Uterus (tissue), 4 donors: ENCODE data around the gene GLIPR1. TPM values are rescaled to one million over a fixed set of nuclear protein-coding genes. Genes with fewer than 3 reads are reported as not detected.
"Not testable (repeated sequence)": the region's sequence is repeated elsewhere in the genome, so short reads cannot be mapped to it uniquely, and the experiment has no call there.

ENCODE experiments used
- DNase-seq, 2 donors: peaks; one replicate each; pipeline ENCODE4 v3.0.0-alpha.2; 2019 to 2020
- H3K27ac ChIP-seq, 2 donors: fragments of 200-600 bp; sonication (generic); 1 replicate in 1 of 2; 2 replicates in 1 of 2; pipeline ENCODE4 v1.5.1; 2016 to 2018
- H3K27me3 ChIP-seq, 2 donors: fragments of 200-600 bp; sonication (generic); one replicate each; pipeline ENCODE4 v1.5.1; 2018 to 2019; ENCODE audit warnings: control low read depth in 1 of 2
- H3K36me3 ChIP-seq, 2 donors: fragments of 200-600 bp; sonication (generic); one replicate each; pipeline ENCODE4 v1.5.1; 2019; ENCODE audit warnings: control low read depth in 1 of 2
- H3K4me1 ChIP-seq, 2 donors: fragments of 200-600 bp; sonication (generic); one replicate each; pipeline ENCODE4 v1.5.1; 2018 to 2019; ENCODE audit warnings: control low read depth in 1 of 2
- H3K4me3 ChIP-seq, 2 donors: fragments of 200-600 bp; sonication (generic); 1 replicate in 1 of 2; 2 replicates in 1 of 2; pipeline ENCODE4 v1.5.1; 2018 to 2019; ENCODE audit warnings: mild to moderate bottlenecking in 1 of 2
- H3K9me3 ChIP-seq, 2 donors: fragments of 200-600 bp; sonication (generic); one replicate each; pipeline ENCODE4 v1.5.1; 2019; ENCODE audit warnings: control low read depth in 1 of 2
- POLR2A ChIP-seq, 2 donors: fragments of 450-650 bp; IDR thresholded peaks; one replicate each; pipeline ENCODE4 v1.6.1; 2016; ENCODE audit warnings: antibody characterized with exemption in 2 of 2, mild to moderate bottlenecking in 1 of 2, moderate library complexity in 1 of 2
- intact Hi-C: fragments of 100-400 bp; cut with DNase I; formaldehyde crosslinking; loops from one replicate; pipeline ENCODE4 v1.15.1; 2023; ENCODE audit warnings: low total_unique reads
- total RNA-seq, 4 donors: library from RNA; depleted of rRNA in 3 of 4; stranded (reverse); fragments of >200 nt in 3 of 4; gene quantifications; one replicate each; pipeline versions ENCODE4 v1.1.0 to v1.2.4, GENCODE V29; 2014 to 2023
- TF ChIP-seq, protein P1 (sequence below), 4 experiments: fragments of 200-600 bp in 2 of 4; fragments of 450-650 bp in 2 of 4; sonication (generic) in 2 of 4; IDR thresholded peaks; one replicate each; pipeline ENCODE4 v1.5.1; 2016 to 2019; ENCODE audit warnings: antibody characterized with exemption in 4 of 4, mild to moderate bottlenecking in 2 of 4, moderate library complexity in 1 of 4
- donor health status: DM: yes; HTN: yes; CAD: no.

Gene GLIPR1
- total RNA-seq, 4 donors from 2014 or later: 43.8 to 74.3 (median 49.6) TPM

DNA sequence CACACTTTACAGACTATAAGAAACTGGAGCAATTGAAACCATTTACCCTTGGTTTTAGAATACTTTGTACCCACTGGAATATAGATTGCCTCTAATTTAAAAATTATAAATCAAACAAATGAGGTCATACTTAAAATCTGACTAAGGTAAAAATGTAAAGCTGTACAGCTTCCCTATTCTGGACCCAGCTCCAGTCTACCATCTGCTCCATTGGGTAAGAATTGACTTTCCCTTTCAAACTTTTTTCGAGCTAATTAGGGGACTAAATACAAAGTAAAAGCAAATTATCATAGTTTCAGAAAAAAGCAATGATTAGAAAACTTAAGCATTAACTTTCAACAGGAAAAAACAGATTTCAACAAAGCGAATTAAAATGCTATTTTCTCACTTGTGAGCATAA is 26.5 kb downstream of the GLIPR1 start:
- Histone ChIP-seq H3K27me3 (no peaks in the 10 kb centered on the region), H3K4me3 (no peak overlapping the region), H3K27ac (no peak overlapping the region), H3K4me1 (peaks cover 0 to 6% of the 10 kb centered on the region in 2 donors), H3K36me3 (no peaks in the 10 kb centered on the region), H3K9me3 (no peaks in the 10 kb centered on the region)
- DNase-seq: no peak
- no peak for TF ChIP-seq POLR2A (IDR thresholded peaks at IDR 0.05)
- TF ChIP-seq, protein P1, sequence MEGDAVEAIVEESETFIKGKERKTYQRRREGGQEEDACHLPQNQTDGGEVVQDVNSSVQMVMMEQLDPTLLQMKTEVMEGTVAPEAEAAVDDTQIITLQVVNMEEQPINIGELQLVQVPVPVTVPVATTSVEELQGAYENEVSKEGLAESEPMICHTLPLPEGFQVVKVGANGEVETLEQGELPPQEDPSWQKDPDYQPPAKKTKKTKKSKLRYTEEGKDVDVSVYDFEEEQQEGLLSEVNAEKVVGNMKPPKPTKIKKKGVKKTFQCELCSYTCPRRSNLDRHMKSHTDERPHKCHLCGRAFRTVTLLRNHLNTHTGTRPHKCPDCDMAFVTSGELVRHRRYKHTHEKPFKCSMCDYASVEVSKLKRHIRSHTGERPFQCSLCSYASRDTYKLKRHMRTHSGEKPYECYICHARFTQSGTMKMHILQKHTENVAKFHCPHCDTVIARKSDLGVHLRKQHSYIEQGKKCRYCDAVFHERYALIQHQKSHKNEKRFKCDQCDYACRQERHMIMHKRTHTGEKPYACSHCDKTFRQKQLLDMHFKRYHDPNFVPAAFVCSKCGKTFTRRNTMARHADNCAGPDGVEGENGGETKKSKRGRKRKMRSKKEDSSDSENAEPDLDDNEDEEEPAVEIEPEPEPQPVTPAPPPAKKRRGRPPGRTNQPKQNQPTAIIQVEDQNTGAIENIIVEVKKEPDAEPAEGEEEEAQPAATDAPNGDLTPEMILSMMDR (IDR thresholded peaks at IDR 0.05): no peak
- intact Hi-C loops: no loop called here

DNA sequence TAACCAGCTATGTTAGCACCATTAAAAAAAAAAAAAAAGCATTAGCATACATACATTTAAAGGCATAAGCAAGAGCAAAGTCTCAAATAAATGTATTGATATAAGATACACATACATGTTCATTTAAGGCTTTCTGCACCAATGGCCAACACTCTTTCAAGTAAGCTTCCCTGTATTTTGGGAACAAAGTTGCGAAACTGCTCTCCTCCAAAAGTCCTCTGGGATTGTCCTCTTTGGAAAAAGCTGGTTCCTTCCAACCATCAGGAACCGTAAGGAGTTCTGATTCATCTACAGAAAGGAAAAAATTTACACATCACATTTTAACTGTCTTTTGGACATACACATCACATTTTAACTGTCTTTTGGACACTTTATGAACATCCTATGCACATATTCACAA is 27.6 kb downstream of the GLIPR1 start:
- Histone ChIP-seq H3K9me3 (no peaks in the 10 kb centered on the region), H3K27me3 (no peaks in the 10 kb centered on the region), H3K4me3 (no peak overlapping the region), H3K36me3 (no peaks in the 10 kb centered on the region), H3K4me1 (peaks cover 0 to 6% of the 10 kb centered on the region in 2 donors), H3K27ac (no peak overlapping the region)
- TF ChIP-seq, protein P1 (IDR thresholded peaks at IDR 0.05): no peak
- no peak for TF ChIP-seq POLR2A (IDR thresholded peaks at IDR 0.05)
- no peak for DNase-seq
- intact Hi-C loops: no loop called here

DNA sequence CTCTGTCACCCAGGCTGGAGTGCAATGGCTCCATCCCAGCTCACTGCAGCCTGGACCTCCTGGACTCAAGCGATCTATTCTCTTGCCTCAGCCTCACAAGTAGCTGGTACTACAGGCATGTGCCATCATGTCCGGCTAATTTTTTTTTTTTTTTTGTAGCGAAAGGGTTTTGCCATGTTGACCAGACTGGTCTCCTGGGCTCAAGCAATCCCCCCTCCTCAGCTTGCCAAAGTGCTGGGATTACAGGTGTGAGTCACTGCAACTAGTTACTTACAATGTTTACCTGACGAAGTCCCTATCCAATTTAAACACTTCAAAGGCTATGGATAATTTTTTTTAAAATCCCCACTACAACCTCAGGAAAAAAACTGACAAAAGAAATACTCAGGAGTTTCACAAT is 29.1 kb downstream of the GLIPR1 start:
- no peak overlapping the region for H3K4me3 ChIP-seq
- H3K4me1 ChIP-seq: peaks cover 0 to 6% of the 10 kb centered on the region in 2 donors
- no peaks in the 10 kb centered on the region for H3K36me3 ChIP-seq
- H3K9me3 ChIP-seq: no peaks in the 10 kb centered on the region
- DNase-seq: no peak
- H3K27me3 ChIP-seq: no peaks in the 10 kb centered on the region
- no peak overlapping the region for H3K27ac ChIP-seq
- TF ChIP-seq, protein P1 (IDR thresholded peaks at IDR 0.05): no peak
- no peak for TF ChIP-seq POLR2A (IDR thresholded peaks at IDR 0.05)
- intact Hi-C loops: no loop called here

DNA sequence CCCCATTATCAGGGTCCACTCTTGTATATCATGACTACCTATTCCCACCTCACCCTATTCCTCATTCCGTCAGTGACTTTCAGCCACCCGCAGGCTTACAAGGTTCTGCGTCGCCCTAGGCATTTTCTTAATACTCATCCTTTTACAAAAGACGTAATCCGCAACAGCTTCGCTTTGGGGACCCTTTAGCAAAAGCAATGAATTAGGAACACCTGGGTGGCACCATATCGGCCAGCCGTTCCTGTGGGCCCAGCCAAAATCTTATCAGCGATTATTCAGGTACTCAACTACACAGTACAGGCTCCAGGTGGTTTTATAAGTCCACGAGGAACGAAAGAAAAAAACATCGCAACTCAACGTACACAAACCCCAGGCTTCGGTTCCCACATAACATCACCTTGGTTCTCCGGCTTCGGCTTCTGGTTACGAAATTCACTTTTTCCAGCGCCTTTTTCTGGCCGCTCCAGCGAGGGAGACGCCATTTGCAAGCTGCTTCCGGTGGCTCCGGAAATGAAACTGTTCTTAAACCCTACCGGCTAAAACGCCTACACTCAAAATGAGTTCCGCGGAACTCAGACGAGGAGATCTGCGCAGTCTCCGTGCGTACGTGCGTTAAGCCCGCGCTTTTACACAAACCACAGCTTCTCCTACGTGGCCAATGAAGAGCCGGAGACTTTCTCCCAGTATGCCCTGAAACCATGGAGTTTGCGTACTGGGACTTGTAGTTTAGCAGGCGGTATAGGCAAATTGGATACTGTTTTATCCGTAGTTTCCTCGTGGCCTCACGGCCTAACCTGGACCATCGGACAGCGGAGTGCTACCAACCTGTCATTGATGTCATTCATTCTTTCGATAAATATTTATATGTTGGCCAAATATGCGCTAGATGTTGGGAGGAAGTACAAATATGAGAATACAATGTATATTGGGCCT is 30.8 kb downstream of the GLIPR1 start, which contains the start of gene KRR1:
TSS of gene KRR1 (minus strand) at position 494 of the 933 bp plus-strand sequence. CDS start at position 482, 12 bp downstream.
- intact Hi-C loops: no loop called here
- DNase-seq: peak; percentile 91 to 94

DNA sequence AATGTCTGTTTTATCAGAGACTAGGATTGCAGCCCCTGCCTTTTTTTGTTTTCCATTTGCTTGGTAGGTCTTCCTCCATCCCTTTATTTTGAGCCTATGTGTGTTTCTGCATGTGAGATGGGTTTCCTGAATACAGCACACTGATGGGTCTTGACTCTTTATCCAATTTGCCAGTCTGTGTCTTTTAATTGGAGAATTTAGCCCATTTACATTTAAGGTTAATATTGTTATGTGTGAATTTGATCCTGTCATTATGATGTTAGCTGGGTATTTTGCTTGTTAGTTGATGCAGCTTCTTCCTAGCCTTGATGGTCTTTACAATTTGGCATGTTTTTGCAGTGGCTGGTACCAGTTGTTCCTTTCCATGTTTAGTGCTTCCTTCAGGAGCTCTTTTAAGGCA is 40.7 kb downstream of the GLIPR1 start:
- intact Hi-C loops, H3K36me3 ChIP-seq, DNase-seq, H3K4me3 ChIP-seq, H3K4me1 ChIP-seq, H3K9me3 ChIP-seq, H3K27me3 ChIP-seq, H3K27ac ChIP-seq: not testable (repeated sequence)

More for the DNA sequence above, 30.8 kb downstream of the GLIPR1 start, which contains the start of gene KRR1:
- peak within 1 kb of the TSS; percentile 77 to 82 for H3K27ac ChIP-seq
- H3K4me3 ChIP-seq: peak within 1 kb of the TSS; percentile 67 to 85
- peaks cover 0 to 6% of the 10 kb centered on the region in 2 donors for H3K4me1 ChIP-seq
- H3K27me3 ChIP-seq: no peaks in the 10 kb centered on the region
- no peaks in the 10 kb centered on the region for H3K36me3 ChIP-seq
- H3K9me3 ChIP-seq: no peaks in the 10 kb centered on the region
- TF ChIP-seq, protein P1 (IDR thresholded peaks at IDR 0.05): peak in 2 of 4 experiments; percentile 9 to 25
- peak; percentile 15 to 23 for TF ChIP-seq POLR2A (IDR thresholded peaks at IDR 0.05)

DNA sequence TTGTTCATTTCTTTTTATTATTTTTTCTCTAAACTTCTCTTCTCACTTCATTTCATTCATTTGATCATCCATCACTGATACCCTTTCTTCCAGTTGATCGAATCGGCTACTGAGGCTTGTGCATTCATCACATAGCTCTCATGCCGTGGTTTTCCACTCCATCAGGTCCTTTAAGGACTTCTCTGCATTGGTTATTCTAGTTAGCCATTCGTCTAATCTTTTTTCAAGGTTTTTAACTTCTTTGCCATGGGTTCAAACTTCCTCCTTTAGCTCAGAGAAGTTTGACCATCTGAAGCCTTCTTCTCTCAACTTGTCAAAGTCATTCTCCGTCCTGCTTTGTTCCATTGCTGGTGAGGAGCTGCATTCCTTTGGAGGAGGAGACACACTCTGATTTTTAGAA is 41.6 kb downstream of the GLIPR1 start:
- intact Hi-C loops, H3K4me1 ChIP-seq, H3K27ac ChIP-seq, H3K36me3 ChIP-seq, H3K27me3 ChIP-seq, DNase-seq, H3K9me3 ChIP-seq, H3K4me3 ChIP-seq: not testable (repeated sequence)
